HL-60 (cell line): Measurements from ENCODE around the gene SPATA6.

Experiments
- DNase-seq, 2 experiments: peaks; one replicate each; pipeline ENCODE4 v3.0.0-alpha.2; 2010 to 2020; ENCODE audit warnings: low read depth in 1 of 2, low spot score in 1 of 2
- H3K27ac ChIP-seq: fragments of 250-450 bp; sonication (Bioruptor Pico); replicated peaks from 2 replicates; pipeline ENCODE4 v1.5.1; 2020; ENCODE audit warnings: mild to moderate bottlenecking, moderate library complexity
- H3K27me3 ChIP-seq: fragments of 250-450 bp; sonication (Bioruptor Pico); 2 replicates; pipeline ENCODE4 v1.5.1; 2021; ENCODE audit warnings: mild to moderate bottlenecking, moderate library complexity; ENCODE audit not compliant: insufficient read depth, poor library complexity, severe bottlenecking
- H3K4me3 ChIP-seq: replicated peaks from 2 replicates; pipeline ENCODE4 v1.5.1; 2011; ENCODE audit warnings: mild to moderate bottlenecking, control low read depth, low read length; ENCODE audit not compliant: insufficient read depth
- GABPA ChIP-seq: IDR thresholded peaks from 2 replicates; pipeline ENCODE4 v1.6.1; 2012; ENCODE audit warnings: low read depth
- POLR2AphosphoS5 ChIP-seq: IDR thresholded peaks from 2 replicates; pipeline ENCODE4 v1.6.1; 2012; ENCODE audit warnings: low read depth
- SPI1 ChIP-seq: IDR thresholded peaks from 2 replicates; pipeline ENCODE4 v1.6.1; 2012; ENCODE audit warnings: low read depth, mild to moderate bottlenecking, borderline replicate concordance
- TF ChIP-seq, protein P1 (sequence below): IDR thresholded peaks from 2 replicates; pipeline ENCODE4 v1.6.1; 2012; ENCODE audit warnings: low read depth; ENCODE audit not compliant: insufficient replicate concordance
- TF ChIP-seq, protein P2 (sequence below): IDR thresholded peaks from one replicate; pipeline ENCODE4 v1.5.1; 2011; ENCODE audit warnings: low read length, control low read depth, inconsistent platforms; ENCODE audit not compliant: insufficient read depth

The SPATA6 gene

DNA sequence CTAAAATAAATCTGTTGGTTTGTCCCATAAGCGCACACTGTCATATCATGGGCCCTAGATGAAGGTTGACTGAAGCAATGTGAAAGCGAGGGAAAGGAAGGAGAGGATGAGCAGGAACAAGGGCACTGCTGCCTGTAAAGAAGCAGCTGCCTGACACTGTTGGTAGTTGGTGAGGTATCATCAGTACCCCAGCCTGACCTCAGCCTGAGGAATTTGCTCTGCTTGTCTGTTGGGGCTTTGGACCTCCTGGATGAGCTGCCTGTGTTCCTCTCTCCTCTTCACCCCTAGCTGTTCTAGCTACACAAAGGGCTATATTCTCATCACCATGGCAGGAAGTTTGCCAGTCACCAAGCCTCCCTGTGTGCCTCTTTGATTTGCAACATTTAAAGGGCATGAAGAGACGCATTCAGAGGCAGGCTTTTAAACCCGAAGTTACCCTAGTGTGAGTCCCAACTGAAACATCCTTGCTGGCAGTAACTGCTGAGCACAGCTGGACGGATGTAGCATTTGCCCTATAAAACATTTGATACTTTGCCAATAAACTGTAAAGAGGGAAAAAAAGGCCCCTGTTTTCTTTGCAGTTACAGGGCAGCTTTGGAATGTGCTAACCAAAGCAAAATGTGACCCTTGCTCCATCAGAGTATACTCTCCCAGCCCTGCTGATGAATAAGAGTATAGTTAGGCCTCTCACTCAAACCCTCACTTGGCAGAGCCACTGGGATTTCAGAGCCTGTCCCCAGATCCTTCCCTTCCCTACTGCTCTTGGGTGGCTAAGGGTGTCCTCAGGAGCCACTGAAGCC lies 22.2 kb upstream of the SPATA6 start:
- TF ChIP-seq GABPA (no peak), POLR2AphosphoS5 (no peak), SPI1 (no peak)
- TF ChIP-seq, protein P1, sequence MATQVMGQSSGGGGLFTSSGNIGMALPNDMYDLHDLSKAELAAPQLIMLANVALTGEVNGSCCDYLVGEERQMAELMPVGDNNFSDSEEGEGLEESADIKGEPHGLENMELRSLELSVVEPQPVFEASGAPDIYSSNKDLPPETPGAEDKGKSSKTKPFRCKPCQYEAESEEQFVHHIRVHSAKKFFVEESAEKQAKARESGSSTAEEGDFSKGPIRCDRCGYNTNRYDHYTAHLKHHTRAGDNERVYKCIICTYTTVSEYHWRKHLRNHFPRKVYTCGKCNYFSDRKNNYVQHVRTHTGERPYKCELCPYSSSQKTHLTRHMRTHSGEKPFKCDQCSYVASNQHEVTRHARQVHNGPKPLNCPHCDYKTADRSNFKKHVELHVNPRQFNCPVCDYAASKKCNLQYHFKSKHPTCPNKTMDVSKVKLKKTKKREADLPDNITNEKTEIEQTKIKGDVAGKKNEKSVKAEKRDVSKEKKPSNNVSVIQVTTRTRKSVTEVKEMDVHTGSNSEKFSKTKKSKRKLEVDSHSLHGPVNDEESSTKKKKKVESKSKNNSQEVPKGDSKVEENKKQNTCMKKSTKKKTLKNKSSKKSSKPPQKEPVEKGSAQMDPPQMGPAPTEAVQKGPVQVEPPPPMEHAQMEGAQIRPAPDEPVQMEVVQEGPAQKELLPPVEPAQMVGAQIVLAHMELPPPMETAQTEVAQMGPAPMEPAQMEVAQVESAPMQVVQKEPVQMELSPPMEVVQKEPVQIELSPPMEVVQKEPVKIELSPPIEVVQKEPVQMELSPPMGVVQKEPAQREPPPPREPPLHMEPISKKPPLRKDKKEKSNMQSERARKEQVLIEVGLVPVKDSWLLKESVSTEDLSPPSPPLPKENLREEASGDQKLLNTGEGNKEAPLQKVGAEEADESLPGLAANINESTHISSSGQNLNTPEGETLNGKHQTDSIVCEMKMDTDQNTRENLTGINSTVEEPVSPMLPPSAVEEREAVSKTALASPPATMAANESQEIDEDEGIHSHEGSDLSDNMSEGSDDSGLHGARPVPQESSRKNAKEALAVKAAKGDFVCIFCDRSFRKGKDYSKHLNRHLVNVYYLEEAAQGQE: no peak
- TF ChIP-seq, protein P2, sequence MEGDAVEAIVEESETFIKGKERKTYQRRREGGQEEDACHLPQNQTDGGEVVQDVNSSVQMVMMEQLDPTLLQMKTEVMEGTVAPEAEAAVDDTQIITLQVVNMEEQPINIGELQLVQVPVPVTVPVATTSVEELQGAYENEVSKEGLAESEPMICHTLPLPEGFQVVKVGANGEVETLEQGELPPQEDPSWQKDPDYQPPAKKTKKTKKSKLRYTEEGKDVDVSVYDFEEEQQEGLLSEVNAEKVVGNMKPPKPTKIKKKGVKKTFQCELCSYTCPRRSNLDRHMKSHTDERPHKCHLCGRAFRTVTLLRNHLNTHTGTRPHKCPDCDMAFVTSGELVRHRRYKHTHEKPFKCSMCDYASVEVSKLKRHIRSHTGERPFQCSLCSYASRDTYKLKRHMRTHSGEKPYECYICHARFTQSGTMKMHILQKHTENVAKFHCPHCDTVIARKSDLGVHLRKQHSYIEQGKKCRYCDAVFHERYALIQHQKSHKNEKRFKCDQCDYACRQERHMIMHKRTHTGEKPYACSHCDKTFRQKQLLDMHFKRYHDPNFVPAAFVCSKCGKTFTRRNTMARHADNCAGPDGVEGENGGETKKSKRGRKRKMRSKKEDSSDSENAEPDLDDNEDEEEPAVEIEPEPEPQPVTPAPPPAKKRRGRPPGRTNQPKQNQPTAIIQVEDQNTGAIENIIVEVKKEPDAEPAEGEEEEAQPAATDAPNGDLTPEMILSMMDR: no peak
- no peak overlapping the region for H3K4me3 ChIP-seq
- H3K27me3 ChIP-seq: no peaks in the 10 kb centered on the region
- no peak for DNase-seq
- no peak overlapping the region for H3K27ac ChIP-seq

DNA sequence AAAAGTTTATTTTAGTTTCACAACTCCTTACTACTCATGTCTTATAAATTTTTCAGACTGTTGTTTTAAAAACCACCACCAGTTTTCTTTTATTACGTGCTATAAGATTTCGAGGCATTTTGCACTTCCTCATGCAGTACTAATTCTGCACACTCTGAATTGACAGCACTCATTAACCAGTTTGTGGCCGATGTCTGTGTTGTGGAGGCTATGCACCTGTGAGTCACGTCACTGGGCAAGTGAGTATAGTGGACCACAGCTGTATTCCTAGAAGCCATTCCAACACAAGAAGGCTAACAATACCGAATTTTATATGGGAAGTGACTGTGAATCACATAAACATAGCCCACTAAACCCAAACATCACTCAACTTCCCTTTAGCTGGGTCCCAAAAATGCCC lies 21.0 kb upstream of the SPATA6 start:
- no peak for DNase-seq
- Histone ChIP-seq H3K27ac (no peak overlapping the region), H3K27me3 (no peaks in the 10 kb centered on the region), H3K4me3 (no peak overlapping the region)
- no peak for TF ChIP-seq SPI1
- TF ChIP-seq POLR2AphosphoS5: no peak
- TF ChIP-seq, protein P1: no peak
- TF ChIP-seq GABPA: no peak
- TF ChIP-seq, protein P2: no peak

DNA sequence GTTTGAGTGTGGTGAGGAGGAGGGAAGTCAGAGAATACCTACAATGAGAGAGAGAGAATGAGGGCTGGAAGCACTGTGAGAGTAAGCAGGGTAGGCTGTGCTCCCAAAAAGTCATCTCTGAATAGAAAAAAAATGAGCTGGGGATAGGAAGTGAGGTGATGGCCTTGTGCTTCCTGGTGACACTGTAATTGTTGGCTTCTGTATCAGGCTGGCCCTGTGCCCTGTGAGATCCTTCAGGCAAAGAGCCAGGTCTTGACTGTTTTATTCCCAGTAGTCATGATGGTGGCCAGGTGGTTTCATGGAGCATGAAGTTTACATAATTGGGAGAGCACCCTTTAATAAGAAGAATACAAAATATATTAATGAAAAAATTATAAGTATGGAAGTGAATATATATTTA lies 20.4 kb upstream of the SPATA6 start:
- no peaks in the 10 kb centered on the region for H3K27me3 ChIP-seq
- DNase-seq: no peak

More for the DNA sequence above, 20.4 kb upstream of the SPATA6 start:
- TF ChIP-seq GABPA (no peak), SPI1 (no peak), POLR2AphosphoS5 (no peak)
- TF ChIP-seq, protein P1: no peak
- TF ChIP-seq, protein P2: no peak
- no peak overlapping the region for H3K4me3 ChIP-seq
- H3K27ac ChIP-seq: no peak overlapping the region
